ENCODE data around the gene HOOK2.

- no peak for TF ChIP-seq ZBTB33 (CRISPR knock-in tag; IDR thresholded peaks at IDR 0.05)
- no peak for TF ChIP-seq ZNF776 (CRISPR knock-in tag; IDR thresholded peaks at IDR 0.05)
- no peak for TF ChIP-seq CTCF (CRISPR knock-in tag; IDR thresholded peaks at IDR 0.05)
- TF ChIP-seq FOXO4 (CRISPR knock-in tag; conservative IDR thresholded peaks at IDR 0.05) = no peak
- no peak for TF ChIP-seq ZBTB26 (CRISPR knock-in tag; IDR thresholded peaks at IDR 0.05; ENCODE audit: borderline replicate concordance)
- TF ChIP-seq KLF15 (CRISPR knock-in tag; IDR thresholded peaks at IDR 0.05; ENCODE audit: borderline replicate concordance) = no peak
- TF ChIP-seq ELF4 (CRISPR knock-in tag; IDR thresholded peaks at IDR 0.05; ENCODE audit: borderline replicate concordance) = no peak
- no peak for TF ChIP-seq PAXIP1 (CRISPR knock-in tag; conservative IDR thresholded peaks at IDR 0.05)
- no peak for TF ChIP-seq ZZZ3 (CRISPR knock-in tag; IDR thresholded peaks at IDR 0.05; ENCODE audit: borderline replicate concordance)
Observed at GRCh38 chr19:12772323-12772722, 3.0 kb downstream of the HOOK2 start.

Data from HepG2 (cell line).